Type B pancreatic cell (in vitro differentiated cells): ENCODE results near the gene PORCN. TPM values are rescaled to one million over a fixed set of nuclear protein-coding genes. Genes with fewer than 3 reads are reported as not detected.

ENCODE experiments used
- DNase-seq: peaks from one replicate; pipeline ENCODE4 v3.0.0; 2021; ENCODE audit warnings: mixed read lengths; ENCODE audit not compliant: unreplicated experiment; ENCODE audit errors: extremely low spot score
- H3K27ac Mint-ChIP-seq: 2 replicates; pipeline ENCODE4 v1.8.0; 2021; ENCODE audit warnings: mild to moderate bottlenecking, mixed read lengths
- H3K27me3 Mint-ChIP-seq: 2 replicates; pipeline ENCODE4 v1.8.0; 2021; ENCODE audit warnings: mixed read lengths
- H3K36me3 Mint-ChIP-seq: 2 replicates; pipeline ENCODE4 v1.8.0; 2021; ENCODE audit warnings: mixed read lengths
- H3K4me1 Mint-ChIP-seq: one replicate; pipeline ENCODE4 v1.8.0; 2021; ENCODE audit warnings: mixed read lengths; ENCODE audit not compliant: unreplicated experiment
- H3K4me3 Mint-ChIP-seq: 2 replicates; pipeline ENCODE4 v1.8.0; 2021; ENCODE audit warnings: mild to moderate bottlenecking, mixed read lengths
- H3K9me3 Mint-ChIP-seq: 2 replicates; pipeline ENCODE4 v1.8.0; 2021; ENCODE audit warnings: mixed read lengths
- CTCF ChIP-seq: fragments of 200-600 bp; sonication (generic); conservative IDR thresholded peaks from 2 replicates; pipeline ENCODE4 v1.5.0; 2021; ENCODE audit warnings: antibody characterized with exemption, mild to moderate bottlenecking
- total RNA-seq: library from RNA; stranded (reverse); gene quantifications from 2 replicates; pipeline ENCODE4 v1.2.1, GENCODE V29; 2021; ENCODE audit warnings: low replicate concordance

PORCN gene
- total RNA-seq, 1 donor from 2014 or later, result 10.0 TPM

GRCh38 chrX:48511560-48511959, 2.8 kb downstream of the PORCN start:
- no peak for DNase-seq
- peak; percentile 39 for TF ChIP-seq CTCF
- Mint-ChIP-seq H3K9me3 (no peaks in the 10 kb centered on the region), H3K27me3 (no peaks in the 10 kb centered on the region), H3K4me3 (peak overlapping the region; percentile 57), H3K27ac (no peak overlapping the region), H3K4me1 (peaks cover 7% of the 10 kb centered on the region), H3K36me3 (peaks cover 3% of the 10 kb centered on the region)

GRCh38 chrX:48512371-48512935, 3.7 kb downstream of the PORCN start:
- DNase-seq, result no peak
- no peak overlapping the region for H3K27ac Mint-ChIP-seq
- H3K4me3 Mint-ChIP-seq, result no peak overlapping the region
- no peak for TF ChIP-seq CTCF
- peaks cover 3% of the 10 kb centered on the region for H3K36me3 Mint-ChIP-seq
- no peaks in the 10 kb centered on the region for H3K27me3 Mint-ChIP-seq
- H3K9me3 Mint-ChIP-seq, result no peaks in the 10 kb centered on the region
- peaks cover 7% of the 10 kb centered on the region for H3K4me1 Mint-ChIP-seq

GRCh38 chrX:48513670-48514069, 4.9 kb downstream of the PORCN start:
- H3K4me1 Mint-ChIP-seq, result peaks cover 7% of the 10 kb centered on the region
- DNase-seq, result no peak
- no peaks in the 10 kb centered on the region for H3K9me3 Mint-ChIP-seq
- H3K27me3 Mint-ChIP-seq, result no peaks in the 10 kb centered on the region
- no peak overlapping the region for H3K27ac Mint-ChIP-seq
- H3K36me3 Mint-ChIP-seq, result peaks cover 3% of the 10 kb centered on the region
- H3K4me3 Mint-ChIP-seq, result no peak overlapping the region
- TF ChIP-seq CTCF, result no peak

GRCh38 chrX:48514126-48514806, 5.5 kb downstream of the PORCN start:
- Mint-ChIP-seq H3K4me3 (no peak overlapping the region), H3K36me3 (peaks cover 3% of the 10 kb centered on the region), H3K4me1 (peaks cover 7% of the 10 kb centered on the region), H3K9me3 (no peaks in the 10 kb centered on the region), H3K27me3 (no peaks in the 10 kb centered on the region), H3K27ac (no peak overlapping the region)
- TF ChIP-seq CTCF, result no peak
- no peak for DNase-seq

- Mint-ChIP-seq H3K9me3 (no peaks in the 10 kb centered on the region), H3K4me1 (peaks cover under 1% of the 10 kb centered on the region), H3K4me3 (no peak overlapping the region), H3K27ac (no peak overlapping the region), H3K36me3 (peaks cover 3% of the 10 kb centered on the region), H3K27me3 (no peaks in the 10 kb centered on the region)
- no peak for DNase-seq
- TF ChIP-seq CTCF, result no peak
Measured at GRCh38 chrX:48514868-48515460, 6.2 kb downstream of the PORCN start.
